GM18519 (cell line): ENCODE measurements around the gene RTL10.

Experiments
- ATAC-seq: cut with Tn5 transposase; IDR thresholded peaks from one replicate; pipeline ENCODE4 v1.9.1; 2021; ENCODE audit warnings: mild to moderate bottlenecking, moderate library complexity; ENCODE audit not compliant: unreplicated experiment, low FRiP score

Gene RTL10

DNA sequence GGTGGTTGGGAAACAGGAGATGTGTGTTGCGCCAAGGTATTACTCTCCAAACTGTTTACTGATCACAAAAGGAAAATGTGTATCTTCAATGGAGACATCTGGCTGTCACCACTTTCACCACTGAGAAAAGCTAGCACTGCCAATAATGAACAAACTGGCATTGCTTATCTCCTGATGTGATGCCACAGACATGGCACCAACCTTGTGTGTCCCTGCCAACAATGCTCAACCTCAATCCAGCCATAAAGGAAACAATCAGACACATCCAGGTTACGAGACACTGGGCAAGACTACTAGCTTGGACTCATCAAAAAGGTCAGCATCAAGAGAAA is 28.1 kb downstream of the RTL10 start:
- ATAC-seq = no peak

DNA sequence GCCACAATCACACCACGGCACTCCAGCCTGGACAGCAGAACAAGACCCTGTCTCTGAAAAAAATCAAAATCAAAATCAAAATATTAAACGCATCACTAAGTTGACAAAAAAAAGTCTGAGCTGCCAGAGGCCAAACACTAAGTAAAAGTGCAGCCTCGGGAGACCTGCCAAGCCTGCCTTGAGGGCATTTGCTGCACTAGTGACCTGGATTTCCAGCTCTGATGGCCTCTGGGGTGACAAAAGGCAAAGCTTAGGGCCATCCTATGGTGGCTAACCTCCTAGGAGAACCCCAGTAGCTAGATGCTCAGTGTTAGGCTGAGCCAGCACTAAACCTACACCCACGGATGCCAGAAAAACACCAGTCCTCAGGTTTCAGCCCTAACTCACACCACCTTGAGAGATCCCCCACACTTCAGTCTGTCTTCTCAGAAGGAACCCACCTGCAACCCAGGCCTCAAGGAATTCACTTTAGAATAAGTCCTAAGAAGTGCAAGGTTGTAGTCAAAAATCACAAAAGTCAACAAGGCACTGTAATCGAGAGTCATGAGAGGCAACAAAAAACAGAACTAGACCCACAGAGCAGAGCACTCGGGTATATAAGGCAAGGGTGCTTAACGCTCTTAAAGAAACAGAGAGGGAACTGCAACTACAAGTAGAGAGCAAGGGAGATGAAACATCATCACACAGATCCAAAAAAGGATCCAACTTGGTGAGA is 28.6 kb downstream of the RTL10 start:
- no peak for ATAC-seq

DNA sequence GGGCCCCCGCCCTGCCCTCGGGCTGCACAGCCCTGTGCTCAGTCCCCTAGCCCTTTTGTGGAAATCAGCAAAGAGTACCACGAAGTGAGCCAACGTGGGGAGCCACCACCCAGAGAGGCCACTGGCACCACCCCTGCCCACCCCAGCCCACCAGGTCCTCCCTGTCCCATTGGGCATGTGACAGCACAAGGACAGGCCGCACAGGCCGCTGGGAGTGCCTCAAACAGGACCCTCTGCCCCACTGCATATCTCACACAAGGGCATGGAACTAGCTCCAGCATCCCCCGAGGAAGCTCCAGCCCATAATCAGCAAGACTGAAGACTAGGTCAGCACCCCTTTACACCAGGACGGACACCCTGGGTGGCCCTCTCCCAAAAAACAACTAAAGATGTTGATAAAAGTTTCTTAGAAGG is 29.7 kb downstream of the RTL10 start:
- no peak for ATAC-seq

DNA sequence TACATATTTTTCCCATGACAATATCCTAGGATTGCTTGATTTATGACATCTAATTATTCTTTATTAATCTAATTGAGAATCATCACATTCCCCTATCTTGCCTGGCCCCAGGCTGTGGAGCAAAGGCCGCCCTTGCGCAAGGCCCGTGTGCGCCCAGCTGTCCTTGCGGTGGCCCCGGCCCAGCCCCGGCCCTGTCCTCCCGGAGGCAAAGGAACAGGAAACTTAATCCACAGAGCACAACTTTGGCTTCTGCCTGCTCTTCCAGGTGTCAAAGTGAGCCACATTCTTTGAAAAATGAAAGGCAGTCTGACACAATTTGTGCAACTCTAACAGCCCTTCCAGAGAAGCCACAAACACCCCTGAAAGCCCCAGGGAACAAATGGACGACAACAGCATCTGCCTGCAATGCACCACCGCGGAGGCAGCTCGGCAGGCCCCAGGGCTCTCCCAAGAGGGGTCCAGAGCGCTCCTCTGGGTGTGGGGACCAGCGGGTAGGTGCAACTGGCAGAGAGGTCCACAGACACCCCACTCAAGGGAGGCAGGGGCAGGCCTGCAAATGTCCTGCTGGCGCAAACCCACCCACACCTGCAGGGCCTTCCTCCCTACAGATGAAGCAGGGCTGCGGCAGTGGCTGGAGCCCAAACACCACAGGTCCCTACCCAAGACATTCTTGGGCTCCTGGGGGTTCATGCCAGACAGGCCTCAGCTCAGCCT is 30.3 kb downstream of the RTL10 start:
- no peak for ATAC-seq

DNA sequence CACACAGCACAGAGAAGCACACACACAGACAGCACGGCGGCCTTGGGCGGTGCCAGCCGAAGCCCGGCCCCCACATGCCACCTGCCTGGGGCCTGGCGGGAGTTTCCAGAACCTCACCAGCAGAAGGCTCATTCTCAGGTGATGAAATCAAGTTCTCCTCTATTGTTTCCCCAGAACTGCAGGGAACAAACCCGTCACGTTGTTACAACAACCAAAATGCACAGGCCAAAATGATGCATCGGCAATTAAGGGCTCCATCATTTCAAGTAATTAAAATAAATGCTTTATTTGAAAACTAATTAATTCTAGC is 30.8 kb downstream of the RTL10 start:
- ATAC-seq = no peak

DNA sequence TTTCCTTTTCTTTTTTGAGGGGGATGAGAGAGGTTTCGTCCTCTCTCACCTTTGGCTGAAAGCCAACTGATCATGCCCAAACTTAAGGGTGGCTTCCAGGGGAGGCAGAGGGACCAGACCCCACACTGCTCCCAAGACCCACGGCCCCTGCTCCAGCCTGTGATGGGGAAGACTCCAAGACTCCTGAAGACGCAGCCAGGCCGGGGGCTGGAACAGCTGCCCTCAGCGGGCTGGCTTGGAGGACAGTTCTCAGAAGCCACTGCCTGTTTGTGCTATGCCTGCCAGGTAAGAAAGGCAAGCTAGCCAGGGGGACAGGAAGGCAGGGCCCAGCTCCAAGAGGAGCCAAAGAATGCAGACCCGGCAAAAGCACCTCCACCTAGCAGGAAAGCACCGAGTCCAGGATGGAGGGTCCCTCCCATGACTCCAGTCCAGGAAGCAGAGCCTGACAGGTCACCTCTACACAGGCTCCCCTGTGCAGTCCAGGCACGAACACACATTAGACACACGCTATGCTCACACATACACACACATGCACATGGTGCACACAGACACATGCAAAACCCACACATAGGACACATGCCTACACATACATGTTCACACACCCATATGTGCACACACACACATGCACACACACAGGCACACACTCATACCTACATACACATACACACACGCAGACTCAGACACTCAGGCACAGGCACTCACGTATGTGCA is 31.3 kb downstream of the RTL10 start:
- no peak for ATAC-seq

DNA sequence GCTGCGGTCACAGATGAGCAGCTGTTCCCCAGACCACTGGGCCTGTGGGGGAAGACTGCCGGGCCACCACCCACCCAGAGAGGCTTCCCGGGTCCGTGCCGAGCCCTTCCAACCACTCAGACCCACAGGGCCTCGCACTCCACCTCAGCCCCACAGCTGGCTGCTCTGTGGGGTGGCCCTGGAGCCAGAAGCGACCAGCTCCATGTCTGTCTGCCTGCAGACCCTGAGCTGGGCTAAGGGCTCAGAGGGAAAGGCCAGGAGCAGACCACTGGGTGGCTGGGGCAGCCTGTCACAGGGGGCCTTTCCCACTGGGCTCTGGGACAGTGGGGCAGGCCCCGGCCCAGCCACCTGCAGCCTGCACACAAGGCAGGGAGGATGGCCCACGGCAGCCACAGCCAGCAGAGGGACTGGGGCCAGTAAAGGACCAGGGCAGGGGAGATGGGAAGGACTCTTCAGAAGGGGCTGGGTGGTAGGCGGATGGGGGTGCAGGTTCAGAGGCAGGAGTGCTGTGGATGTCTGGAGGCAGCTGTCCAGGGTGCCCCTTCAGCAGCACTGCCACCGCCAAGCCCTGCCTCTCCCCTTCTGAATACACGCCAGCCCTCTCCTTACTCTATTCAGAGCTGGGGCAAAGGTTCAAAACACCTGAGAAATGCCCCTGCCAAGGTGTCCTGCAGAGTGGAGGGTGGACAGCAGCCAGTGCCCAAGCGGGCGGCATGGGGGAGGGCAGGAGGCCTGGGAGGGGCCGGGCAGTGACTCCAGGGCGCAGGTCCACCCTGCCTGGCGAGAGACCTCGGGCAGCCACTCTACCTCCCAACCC is 32.2 kb downstream of the RTL10 start:
- no peak for ATAC-seq

DNA sequence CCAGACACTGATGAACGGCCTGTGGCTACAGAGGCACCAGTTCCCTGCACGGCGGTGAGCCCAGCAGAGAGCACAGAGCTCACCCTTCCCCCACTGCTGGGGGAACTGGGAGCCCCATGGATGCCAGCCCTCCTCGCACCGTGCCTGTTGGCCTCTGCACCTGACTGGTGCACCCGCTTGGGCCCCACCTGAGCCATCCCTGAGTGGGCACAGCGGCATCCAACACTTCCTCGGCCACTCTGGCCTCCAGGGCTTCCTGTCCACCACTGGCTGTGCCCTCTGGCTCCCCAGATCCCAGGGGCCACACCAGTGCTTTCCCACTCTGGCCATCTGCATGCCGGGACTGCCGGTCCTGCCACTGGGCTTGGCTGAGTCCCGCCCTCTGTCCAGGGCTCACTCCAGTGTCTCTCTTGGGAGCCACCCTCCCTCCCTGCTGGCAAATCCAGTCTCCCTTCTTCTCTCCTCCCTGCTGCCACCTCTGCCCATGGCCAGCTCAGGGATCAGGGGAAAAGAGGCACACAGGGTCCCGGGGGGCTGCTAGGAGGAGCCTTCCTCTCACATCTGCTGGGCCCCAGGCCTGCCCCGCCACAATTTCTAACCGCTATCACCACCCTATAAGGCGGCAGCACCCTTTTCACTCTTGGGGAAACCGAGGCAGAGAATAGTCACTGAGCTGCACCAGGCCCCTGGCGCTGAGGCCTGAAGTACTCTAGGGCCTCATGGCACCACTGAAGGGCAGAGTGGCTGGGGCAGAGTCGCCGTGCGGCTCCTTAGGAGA is 33.0 kb downstream of the RTL10 start:
- ATAC-seq = no peak

DNA sequence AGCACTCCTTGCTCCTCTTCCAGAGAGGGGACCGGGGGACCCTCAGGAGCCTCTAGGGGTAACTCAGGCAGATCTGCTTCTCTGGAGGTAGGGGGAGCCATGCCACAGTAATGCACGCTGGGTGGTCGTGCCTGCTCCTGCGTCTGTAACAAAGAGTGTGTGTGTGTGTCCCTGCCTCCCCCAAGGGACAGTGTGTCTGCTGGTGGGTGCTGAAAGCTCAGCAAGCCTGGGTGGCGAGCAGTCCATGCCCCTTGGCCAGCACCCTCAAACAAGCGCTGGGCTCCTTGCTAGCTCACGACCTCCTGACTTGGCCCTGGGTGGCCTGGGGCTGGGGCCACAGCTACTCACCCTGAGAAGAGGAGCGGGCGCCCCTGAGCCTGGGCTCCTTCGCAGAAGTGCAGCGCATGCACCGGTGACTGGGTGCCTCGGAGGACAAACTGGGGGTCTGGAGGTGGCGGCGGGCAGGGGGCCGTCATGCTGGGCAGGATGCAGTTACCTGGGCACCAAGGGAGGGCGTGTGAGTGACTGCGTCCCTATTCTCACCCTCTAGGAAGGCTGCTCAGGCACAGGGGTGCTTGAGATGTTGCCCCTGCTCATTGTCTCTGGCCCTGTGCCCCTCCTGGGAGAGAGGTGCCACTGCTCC is 33.7 kb downstream of the RTL10 start:
- ATAC-seq = no peak

DNA sequence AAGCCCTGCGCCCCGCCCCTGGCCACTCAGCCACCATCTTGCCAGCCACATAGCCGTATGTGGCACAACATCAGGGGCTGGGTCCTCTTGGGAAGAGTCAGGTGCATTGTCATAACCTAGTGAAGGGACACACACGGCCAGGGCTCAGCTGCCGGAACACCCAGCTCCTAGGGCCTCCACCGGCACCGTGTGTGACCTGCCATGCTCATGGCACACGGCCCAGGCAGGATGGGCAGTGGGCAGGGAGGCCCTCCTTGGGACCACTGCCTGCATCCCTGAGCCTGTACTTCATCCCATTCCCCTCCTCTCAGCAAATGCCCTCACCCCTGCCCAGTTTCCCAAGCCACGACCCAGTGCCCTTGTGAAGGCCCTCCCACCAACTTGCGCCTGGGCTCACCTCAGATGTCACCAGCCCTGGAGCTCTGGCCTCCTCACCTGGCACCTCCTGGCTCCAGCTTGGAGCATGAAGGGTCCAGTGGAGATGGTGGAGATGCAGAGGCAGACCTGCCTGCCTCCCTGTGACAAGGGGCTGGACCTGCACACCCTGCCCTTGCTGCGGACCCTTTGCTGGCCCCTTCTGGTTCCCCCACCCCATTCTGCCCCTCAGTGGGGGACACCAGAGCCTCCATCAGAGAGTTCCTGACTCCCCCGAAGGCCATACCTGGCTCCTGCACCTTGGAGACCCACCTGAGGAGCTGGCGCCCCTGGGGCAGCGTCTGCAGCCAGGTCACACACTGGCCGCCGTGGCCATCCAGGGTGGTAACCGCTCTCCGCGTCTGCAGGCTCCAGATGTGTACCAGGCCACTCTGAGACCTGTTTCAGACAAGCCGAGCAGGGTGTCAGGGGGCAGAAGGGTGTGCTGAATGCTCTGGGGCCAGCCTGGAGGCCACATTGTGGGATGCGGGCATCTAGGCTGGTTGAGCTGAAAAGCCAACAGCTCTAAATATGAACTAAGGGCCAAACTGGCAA is 34.5 kb downstream of the RTL10 start:
- no peak for ATAC-seq

DNA sequence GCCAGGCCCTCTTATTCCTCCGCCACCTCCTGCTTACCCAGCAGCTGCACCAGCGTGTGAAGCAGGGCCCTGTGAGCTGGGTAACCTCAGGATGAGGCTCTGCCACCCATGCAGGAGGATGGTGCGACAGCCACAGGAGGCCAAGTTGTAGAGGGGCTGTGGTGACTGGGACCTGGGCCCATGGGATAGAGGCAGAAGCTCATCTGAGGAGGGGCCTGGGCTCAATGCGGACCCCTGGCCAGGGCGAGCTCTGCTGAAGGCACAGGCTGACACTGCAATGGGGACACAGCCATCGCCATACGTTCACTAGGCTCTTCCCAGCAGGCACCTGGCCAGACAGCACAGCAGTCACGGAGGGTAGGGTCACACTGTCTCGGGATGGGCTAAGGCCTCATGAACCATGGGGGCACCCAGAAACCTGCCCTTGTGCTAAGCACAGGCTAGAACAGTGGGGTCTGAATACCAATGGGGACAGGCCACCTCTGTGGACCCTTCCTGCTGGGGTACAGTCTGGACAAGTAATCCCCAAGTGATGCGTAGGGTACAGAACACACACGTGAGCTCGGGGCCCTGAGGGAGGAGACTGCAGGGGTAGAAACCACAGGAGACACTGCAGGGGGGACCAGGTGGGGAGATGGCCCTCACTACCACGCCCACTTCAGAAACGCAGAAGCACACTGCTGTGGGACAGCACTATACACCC is 35.3 kb downstream of the RTL10 start:
- no peak for ATAC-seq

DNA sequence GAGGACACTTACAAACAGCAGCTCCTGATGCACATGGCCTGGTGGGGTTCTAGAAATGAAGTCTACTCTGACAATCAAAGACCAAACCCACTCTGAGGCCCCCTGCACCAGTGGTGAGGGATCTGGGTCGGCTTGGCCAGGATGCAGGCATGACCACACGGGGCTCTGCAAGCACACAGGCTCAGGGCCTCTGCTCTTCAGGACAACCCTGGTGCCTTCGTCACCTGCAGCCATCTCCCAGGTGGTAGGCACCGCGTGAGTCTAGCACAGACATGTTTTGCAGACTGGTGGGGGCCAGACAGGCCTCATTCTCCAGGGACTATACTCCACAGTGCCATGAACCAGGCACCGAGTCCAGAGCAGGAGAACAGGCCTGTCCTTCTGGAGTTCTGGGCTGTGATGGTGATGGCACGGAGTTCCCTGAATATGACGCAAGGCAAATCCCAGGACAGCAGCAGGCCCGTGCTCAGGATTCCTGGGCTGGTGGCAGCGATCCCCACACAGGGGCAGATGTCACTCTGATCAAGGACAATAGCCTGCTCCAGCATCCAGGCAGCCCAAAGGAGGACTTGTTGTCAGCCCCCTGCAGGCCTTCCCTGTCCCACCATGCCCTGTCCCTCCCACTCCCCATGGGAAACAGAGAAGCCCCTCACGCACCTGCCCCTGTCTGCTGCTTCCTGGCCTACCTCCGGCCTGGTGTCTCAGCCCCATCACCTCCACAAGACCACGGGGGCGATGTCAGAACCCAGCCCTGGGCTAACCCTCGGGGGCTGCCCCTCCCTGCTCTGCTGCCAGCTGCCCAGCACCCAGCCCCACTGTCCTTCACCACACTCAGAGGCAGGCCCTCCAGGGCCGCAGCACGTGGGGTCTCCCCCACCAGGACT is 36.1 kb downstream of the RTL10 start:
- ATAC-seq = no peak

DNA sequence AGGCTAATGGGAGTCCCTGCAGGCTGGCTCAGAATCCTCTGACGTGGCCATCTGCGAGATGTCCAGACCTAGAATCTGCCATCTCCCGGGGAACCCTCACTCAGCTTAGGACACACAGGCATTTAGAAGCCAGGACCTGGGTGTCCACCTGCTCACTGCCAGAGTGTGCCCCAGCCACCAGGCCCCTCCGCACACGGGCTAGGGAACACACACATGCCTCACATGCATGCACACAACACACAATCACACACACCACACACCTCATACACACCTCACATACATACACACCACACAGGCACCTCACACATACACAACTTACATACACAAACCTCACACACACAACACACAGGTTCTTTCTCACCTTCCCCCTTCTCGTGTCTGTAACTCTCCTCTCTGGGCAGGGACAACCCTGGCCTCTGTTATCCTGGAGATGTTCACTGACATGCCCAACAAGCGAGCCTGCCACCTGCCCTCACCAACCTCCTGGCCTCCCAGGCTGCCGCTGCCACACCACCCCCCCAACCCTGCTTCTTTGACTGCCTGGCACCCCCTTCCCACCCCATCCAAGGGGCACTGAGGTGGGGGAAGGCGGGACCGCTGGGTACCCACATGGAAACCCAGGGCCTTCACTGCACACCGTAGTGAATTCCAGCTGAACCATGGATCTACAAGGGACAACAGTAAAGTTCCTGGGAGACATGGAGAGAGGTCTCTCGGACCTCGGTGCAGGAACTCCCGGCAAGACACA is 38.1 kb downstream of the RTL10 start:
- no peak for ATAC-seq

DNA sequence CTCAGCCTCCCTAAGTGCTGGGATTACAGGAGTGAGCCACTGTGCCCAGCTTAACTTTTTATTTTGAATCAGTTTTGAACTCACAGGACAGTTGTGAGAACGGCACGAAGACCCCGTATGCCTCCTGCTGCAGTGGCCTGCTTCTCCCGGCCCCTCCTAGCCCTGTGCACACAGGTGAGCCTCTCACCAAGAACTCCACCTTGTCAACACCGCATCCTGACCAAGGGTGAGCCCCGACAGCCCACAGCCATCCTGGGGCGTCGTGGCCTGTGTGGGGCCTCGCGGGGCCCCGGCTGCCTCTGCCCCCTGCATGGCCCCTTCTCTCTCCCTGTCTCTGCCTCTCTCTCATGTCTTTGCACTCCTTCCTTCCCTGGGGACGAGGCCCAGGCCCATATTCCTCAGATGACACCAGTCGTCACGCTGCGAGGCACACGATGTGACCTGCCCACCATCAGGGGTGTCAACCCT is 38.8 kb downstream of the RTL10 start:
- no peak for ATAC-seq

DNA sequence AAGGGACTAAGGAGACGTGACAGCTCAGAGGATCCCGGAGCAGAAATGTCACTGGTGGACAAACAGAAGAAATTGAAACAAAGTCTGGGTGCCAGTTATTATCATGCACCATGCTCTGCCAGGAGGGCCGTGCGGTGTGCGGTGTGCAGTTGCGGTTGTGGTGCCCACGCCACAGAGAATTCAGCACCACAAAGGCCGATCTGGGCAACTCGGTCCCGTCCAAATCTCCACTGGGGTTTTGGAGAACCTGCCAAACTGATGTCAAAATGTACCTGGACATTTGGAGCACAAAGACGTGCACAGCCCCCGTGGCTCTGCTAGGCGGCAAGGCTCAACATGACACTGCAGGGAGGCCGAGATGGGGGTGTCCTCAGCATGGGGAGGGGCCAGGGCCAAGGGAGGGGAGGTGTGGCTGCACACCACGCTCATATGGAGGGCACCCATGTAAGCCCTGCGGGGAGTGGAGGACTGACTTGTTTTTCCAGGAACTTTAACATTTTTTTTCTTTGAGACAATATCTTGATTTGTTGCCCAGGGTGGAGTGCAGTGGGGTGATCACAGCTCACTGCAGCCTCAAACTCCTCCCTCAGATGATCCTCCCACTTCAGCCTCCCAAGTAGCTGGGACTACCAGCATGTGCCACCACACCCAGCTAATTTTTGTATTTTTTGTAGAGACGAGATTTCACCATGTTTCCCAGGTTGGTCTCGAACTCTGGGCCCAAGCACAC is 39.4 kb downstream of the RTL10 start:
- no peak for ATAC-seq

DNA sequence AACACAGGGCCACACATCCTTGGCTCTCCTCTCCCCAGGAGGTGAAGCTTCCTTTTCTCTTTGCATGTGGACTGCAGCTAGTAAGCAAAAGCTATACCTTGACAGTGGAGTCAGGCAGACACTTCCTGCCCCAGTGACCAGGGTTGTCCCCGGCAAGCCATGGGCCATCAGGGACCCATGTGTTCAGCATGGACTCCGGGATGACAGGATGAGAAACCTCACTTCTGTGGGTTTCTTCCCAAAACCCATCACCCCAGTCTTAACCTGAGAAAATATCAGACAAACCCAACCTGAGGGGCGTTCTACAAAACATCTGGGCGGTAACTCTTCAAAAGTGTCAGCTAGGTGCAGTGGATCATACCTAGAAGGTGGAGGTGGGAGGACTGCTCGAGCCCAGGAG is 40.2 kb downstream of the RTL10 start:
- no peak for ATAC-seq
